ENCODE data around the gene NOP14. TPM values are rescaled to one million over a fixed set of nuclear protein-coding genes. Genes with fewer than 3 reads are reported as not detected.
"Not testable (repeated sequence)": the region's sequence is repeated elsewhere in the genome, so short reads cannot be mapped to it uniquely, and the experiment has no call there.

Gene NOP14
- total and polyA plus RNA-seq, 7 donors = 24.7 to 48.1 (median 44.4) TPM

DNA sequence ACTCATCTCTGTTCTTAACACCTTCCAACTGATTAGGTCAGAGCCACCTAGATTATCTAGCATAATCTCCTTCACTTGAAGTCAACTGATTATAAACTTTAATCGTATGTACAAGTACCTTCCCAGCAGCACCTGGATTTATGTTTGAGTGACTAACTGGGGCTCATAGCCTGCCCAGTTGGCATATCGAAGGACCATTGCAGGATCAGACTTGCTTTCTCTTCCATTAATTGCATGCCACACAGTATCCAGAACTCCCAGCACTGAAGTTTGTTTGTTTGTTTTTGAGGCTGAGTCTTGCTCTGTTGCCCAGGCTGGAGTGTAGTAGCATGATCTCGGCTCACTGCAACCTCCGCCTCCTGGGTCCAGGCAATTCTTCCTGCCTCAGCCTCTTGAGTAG lies 28.0 kb upstream of the NOP14 start:
- intact Hi-C loops (cut with DNase I) = no loop called here
- TF ChIP-seq, protein P1, sequence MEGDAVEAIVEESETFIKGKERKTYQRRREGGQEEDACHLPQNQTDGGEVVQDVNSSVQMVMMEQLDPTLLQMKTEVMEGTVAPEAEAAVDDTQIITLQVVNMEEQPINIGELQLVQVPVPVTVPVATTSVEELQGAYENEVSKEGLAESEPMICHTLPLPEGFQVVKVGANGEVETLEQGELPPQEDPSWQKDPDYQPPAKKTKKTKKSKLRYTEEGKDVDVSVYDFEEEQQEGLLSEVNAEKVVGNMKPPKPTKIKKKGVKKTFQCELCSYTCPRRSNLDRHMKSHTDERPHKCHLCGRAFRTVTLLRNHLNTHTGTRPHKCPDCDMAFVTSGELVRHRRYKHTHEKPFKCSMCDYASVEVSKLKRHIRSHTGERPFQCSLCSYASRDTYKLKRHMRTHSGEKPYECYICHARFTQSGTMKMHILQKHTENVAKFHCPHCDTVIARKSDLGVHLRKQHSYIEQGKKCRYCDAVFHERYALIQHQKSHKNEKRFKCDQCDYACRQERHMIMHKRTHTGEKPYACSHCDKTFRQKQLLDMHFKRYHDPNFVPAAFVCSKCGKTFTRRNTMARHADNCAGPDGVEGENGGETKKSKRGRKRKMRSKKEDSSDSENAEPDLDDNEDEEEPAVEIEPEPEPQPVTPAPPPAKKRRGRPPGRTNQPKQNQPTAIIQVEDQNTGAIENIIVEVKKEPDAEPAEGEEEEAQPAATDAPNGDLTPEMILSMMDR (IDR thresholded peaks at IDR 0.05) = no peak

GRCh38 chr4:2983715-2984114 lies 20.5 kb upstream of the NOP14 start:
- intact Hi-C loops (cut with DNase I) = loop anchor here in 1 of 2 donors (5.0 kb wide), 1 partner anchor 49 kb away; no protein-coding TSS in a partner anchor
- ATAC-seq; H3K4me1 ChIP-seq; H3K9me3 ChIP-seq; H3K4me3 ChIP-seq; H3K36me3 ChIP-seq (ENCODE audit: insufficient read depth in 1 of 2, low read depth in 1 of 2); DNase-seq; H3K27me3 ChIP-seq (ENCODE audit: insufficient read depth in 3 of 3, low read length in 2 of 3); H3K27ac ChIP-seq: not testable (repeated sequence)
- WGBS, 3 donors = 79 to 87% (median 80%) methylated on average over 7 of the region's 7 CpGs

More for the DNA sequence above, 28.0 kb upstream of the NOP14 start:
- no peaks in the 10 kb centered on the region for H3K9me3 ChIP-seq
- no peak overlapping the region for H3K27ac ChIP-seq
- 92 to 97% (median 94%) methylated on average over 4 of the region's 4 CpGs for WGBS, 3 donors
- no peak for ATAC-seq
- H3K4me1 ChIP-seq = no peaks in the 10 kb centered on the region
- H3K4me3 ChIP-seq = no peak overlapping the region
- H3K27me3 ChIP-seq (ENCODE audit: insufficient read depth in 3 of 3, low read length in 2 of 3) = no peaks in the 10 kb centered on the region
- DNase-seq = no peak
- H3K36me3 ChIP-seq (ENCODE audit: insufficient read depth in 1 of 2, low read depth in 1 of 2) = no peaks in the 10 kb centered on the region

- no peak for ATAC-seq
- 80 to 89% (median 86%) methylated on average over 4 of the region's 4 CpGs for WGBS, 3 donors
Measured at GRCh38 chr4:2982012-2982411, 18.8 kb upstream of the NOP14 start.

GRCh38 chr4:2981256-2981819 lies 18.1 kb upstream of the NOP14 start:
- 86 to 89% (median 89%) methylated on average over 4 of the region's 4 CpGs for WGBS, 3 donors
- Histone ChIP-seq H3K4me1 (no peaks in the 10 kb centered on the region), H3K36me3 (ENCODE audit: insufficient read depth in 1 of 2, low read depth in 1 of 2) (no peaks in the 10 kb centered on the region), H3K27ac (no peak overlapping the region), H3K9me3 (peaks cover 8% of the 10 kb centered on the region), H3K27me3 (ENCODE audit: insufficient read depth in 3 of 3, low read length in 2 of 3) (no peaks in the 10 kb centered on the region), H3K4me3 (no peak overlapping the region)
- TF ChIP-seq, protein P1 (IDR thresholded peaks at IDR 0.05) = no peak
- intact Hi-C loops (cut with DNase I) = loop anchor here in 1 of 2 donors (5.0 kb wide), 1 partner anchor 51 kb away; no protein-coding TSS in a partner anchor
- DNase-seq (no peak), ATAC-seq (no peak)

More at GRCh38 chr4:2982012-2982411, 18.8 kb upstream of the NOP14 start:
- no peak overlapping the region for H3K27ac ChIP-seq
- no peaks in the 10 kb centered on the region for H3K36me3 ChIP-seq (ENCODE audit: insufficient read depth in 1 of 2, low read depth in 1 of 2)
- intact Hi-C loops (cut with DNase I) = loop anchor here in 1 of 2 donors (5.0 kb wide), 1 partner anchor 50 kb away; no protein-coding TSS in a partner anchor
- H3K4me1 ChIP-seq = no peaks in the 10 kb centered on the region
- no peaks in the 10 kb centered on the region for H3K27me3 ChIP-seq (ENCODE audit: insufficient read depth in 3 of 3, low read length in 2 of 3)
- peaks cover 8% of the 10 kb centered on the region for H3K9me3 ChIP-seq
- H3K4me3 ChIP-seq = no peak overlapping the region
- no peak for DNase-seq
- TF ChIP-seq, protein P1 (IDR thresholded peaks at IDR 0.05) = no peak

GRCh38 chr4:2977211-2978088 lies 14.2 kb upstream of the NOP14 start:
- DNase-seq (no peak), ATAC-seq (no peak)
- no peak overlapping the region for H3K4me3 ChIP-seq
- peaks cover 8% of the 10 kb centered on the region for H3K9me3 ChIP-seq
- no peak overlapping the region for H3K27ac ChIP-seq
- no peaks in the 10 kb centered on the region for H3K27me3 ChIP-seq (ENCODE audit: insufficient read depth in 3 of 3, low read length in 2 of 3)
- WGBS, 3 donors = 88 to 89% (median 88%) methylated on average over 14 of the region's 14 CpGs
- TF ChIP-seq, protein P1 (IDR thresholded peaks at IDR 0.05) = no peak
- intact Hi-C loops (cut with DNase I) = no loop called here
- no peaks in the 10 kb centered on the region for H3K36me3 ChIP-seq (ENCODE audit: insufficient read depth in 1 of 2, low read depth in 1 of 2)
- no peaks in the 10 kb centered on the region for H3K4me1 ChIP-seq

Measured in psoas muscle (tissue), 8 donors.